Testis (tissue), 2 donors: ENCODE measurements around the gene FHOD3.

Source experiments
- POLR2A ChIP-seq: fragments of 450-650 bp; IDR thresholded peaks from one replicate; pipeline ENCODE4 v1.6.1; 2017; ENCODE audit warnings: antibody characterized with exemption, mild to moderate bottlenecking, moderate library complexity
- TF ChIP-seq, protein P1 (sequence below), 3 experiments: fragments of 450-650 bp in 2 of 3; fragments of 200-600 bp in 1 of 3; sonication (generic) in 1 of 3; IDR thresholded peaks; one replicate each; pipeline ENCODE4 v1.5.1; 2016 to 2019; ENCODE audit warnings: antibody characterized with exemption in 3 of 3, mild to moderate bottlenecking in 2 of 3, moderate library complexity in 1 of 3

DNA sequence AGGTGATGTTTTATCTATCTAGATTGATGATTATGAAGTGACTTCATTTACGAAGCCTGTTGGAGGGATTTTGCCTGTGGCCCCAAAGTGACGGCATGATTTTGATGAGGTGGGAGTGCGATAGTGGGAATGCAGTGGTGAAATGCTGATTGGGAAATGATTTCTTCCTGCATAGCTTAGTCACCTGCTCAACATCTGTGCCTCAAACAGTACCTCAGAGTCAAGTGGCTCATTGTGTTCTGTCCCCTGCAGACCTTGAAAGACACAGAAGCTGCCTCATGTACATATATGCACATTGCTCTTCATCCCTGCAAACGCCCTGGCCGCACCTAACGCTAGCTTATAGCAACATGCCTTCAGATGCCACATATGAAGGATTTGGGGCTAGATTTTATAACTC, 330.1 kb downstream of the FHOD3 start:
- TF ChIP-seq POLR2A = no peak
- TF ChIP-seq, protein P1, sequence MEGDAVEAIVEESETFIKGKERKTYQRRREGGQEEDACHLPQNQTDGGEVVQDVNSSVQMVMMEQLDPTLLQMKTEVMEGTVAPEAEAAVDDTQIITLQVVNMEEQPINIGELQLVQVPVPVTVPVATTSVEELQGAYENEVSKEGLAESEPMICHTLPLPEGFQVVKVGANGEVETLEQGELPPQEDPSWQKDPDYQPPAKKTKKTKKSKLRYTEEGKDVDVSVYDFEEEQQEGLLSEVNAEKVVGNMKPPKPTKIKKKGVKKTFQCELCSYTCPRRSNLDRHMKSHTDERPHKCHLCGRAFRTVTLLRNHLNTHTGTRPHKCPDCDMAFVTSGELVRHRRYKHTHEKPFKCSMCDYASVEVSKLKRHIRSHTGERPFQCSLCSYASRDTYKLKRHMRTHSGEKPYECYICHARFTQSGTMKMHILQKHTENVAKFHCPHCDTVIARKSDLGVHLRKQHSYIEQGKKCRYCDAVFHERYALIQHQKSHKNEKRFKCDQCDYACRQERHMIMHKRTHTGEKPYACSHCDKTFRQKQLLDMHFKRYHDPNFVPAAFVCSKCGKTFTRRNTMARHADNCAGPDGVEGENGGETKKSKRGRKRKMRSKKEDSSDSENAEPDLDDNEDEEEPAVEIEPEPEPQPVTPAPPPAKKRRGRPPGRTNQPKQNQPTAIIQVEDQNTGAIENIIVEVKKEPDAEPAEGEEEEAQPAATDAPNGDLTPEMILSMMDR (IDR thresholded peaks at IDR 0.05) = no peak
